Measurements from ENCODE around the gene DENND5A. TPM values are rescaled to one million over a fixed set of nuclear protein-coding genes. Genes with fewer than 3 reads are reported as not detected.

DENND5A gene
- total and polyA plus RNA-seq, 2 donors (not counting 1 experiment from before 2014, with no cell fraction given): 125 to 235 TPM

GRCh38 chr11:9150501-9150900 lies 114.6 kb downstream of the DENND5A start:
- no peak overlapping the region for H3K9ac ChIP-seq (ENCODE audit: insufficient read depth, low read length)
- peak overlapping the region; percentile 62 for H3K27ac ChIP-seq (ENCODE audit: insufficient read depth, low read length)
- H3K4me1 ChIP-seq (ENCODE audit: control insufficient read depth, extremely low read depth, insufficient read depth, low read length): peaks cover 10% of the 10 kb centered on the region
- peak; percentile 48 to 75 for DNase-seq (ENCODE audit: low read depth in 2 of 2)
- no peak overlapping the region for H2AFZ ChIP-seq (ENCODE audit: low read length)
- TF ChIP-seq CTCF (conservative IDR thresholded peaks at IDR 0.05 in 1 of 2, IDR thresholded peaks at IDR 0.05 in 1 of 2; ENCODE audit: low read depth in 1 of 2, low read length in 2 of 2) (no peak), EZH2 (IDR thresholded peaks at IDR 0.05; ENCODE audit: low read length, missing control alignments) (no peak)
- no peaks in the 10 kb centered on the region for H3K27me3 ChIP-seq (ENCODE audit: control insufficient read depth, insufficient read depth, low read length)
- no peaks in the 10 kb centered on the region for H4K20me1 ChIP-seq (ENCODE audit: control insufficient read depth, extremely low read depth, insufficient read depth, low read length)
- H3K4me3 ChIP-seq (replicated peaks in 1 of 4; ENCODE audit: control extremely low read depth in 1 of 4, insufficient read depth in 1 of 4, low read depth in 3 of 4, low read length in 4 of 4): no peak overlapping the region
- H3K9me3 ChIP-seq (ENCODE audit: control insufficient read depth, insufficient read depth, low read depth, low read length): no peaks in the 10 kb centered on the region
- no peaks in the 10 kb centered on the region for H3K79me2 ChIP-seq (ENCODE audit: control insufficient read depth, insufficient read depth, low read length)
- peaks cover 9% of the 10 kb centered on the region for H3K36me3 ChIP-seq (ENCODE audit: control insufficient read depth, insufficient read depth, low read length)
- H3K4me2 ChIP-seq (ENCODE audit: extremely low read depth, insufficient read depth, low read length): no peak overlapping the region

GRCh38 chr11:9148727-9149126 lies 116.4 kb downstream of the DENND5A start:
- H2AFZ ChIP-seq (ENCODE audit: low read length): no peak overlapping the region
- peaks cover 10% of the 10 kb centered on the region for H3K4me1 ChIP-seq (ENCODE audit: control insufficient read depth, extremely low read depth, insufficient read depth, low read length)
- no peak overlapping the region for H3K27ac ChIP-seq (ENCODE audit: insufficient read depth, low read length)
- no peak for DNase-seq (ENCODE audit: low read depth in 2 of 2)
- no peaks in the 10 kb centered on the region for H3K79me2 ChIP-seq (ENCODE audit: control insufficient read depth, insufficient read depth, low read length)
- H3K27me3 ChIP-seq (ENCODE audit: control insufficient read depth, insufficient read depth, low read length): no peaks in the 10 kb centered on the region
- H4K20me1 ChIP-seq (ENCODE audit: control insufficient read depth, extremely low read depth, insufficient read depth, low read length): no peaks in the 10 kb centered on the region
- no peak overlapping the region for H3K9ac ChIP-seq (ENCODE audit: insufficient read depth, low read length)
- peaks cover 18% of the 10 kb centered on the region for H3K36me3 ChIP-seq (ENCODE audit: control insufficient read depth, insufficient read depth, low read length)
- no peak overlapping the region for H3K4me2 ChIP-seq (ENCODE audit: extremely low read depth, insufficient read depth, low read length)
- no peaks in the 10 kb centered on the region for H3K9me3 ChIP-seq (ENCODE audit: control insufficient read depth, insufficient read depth, low read depth, low read length)
- TF ChIP-seq CTCF (conservative IDR thresholded peaks at IDR 0.05 in 1 of 2, IDR thresholded peaks at IDR 0.05 in 1 of 2; ENCODE audit: low read depth in 1 of 2, low read length in 2 of 2) (no peak), EZH2 (IDR thresholded peaks at IDR 0.05; ENCODE audit: low read length, missing control alignments) (no peak)
- no peak overlapping the region for H3K4me3 ChIP-seq (replicated peaks in 1 of 4; ENCODE audit: control extremely low read depth in 1 of 4, insufficient read depth in 1 of 4, low read depth in 3 of 4, low read length in 4 of 4)

- Histone ChIP-seq H3K79me2 (ENCODE audit: control insufficient read depth, insufficient read depth, low read length) (no peaks in the 10 kb centered on the region), H3K27ac (ENCODE audit: insufficient read depth, low read length) (no peak overlapping the region), H3K4me3 (replicated peaks in 1 of 4; ENCODE audit: control extremely low read depth in 1 of 4, insufficient read depth in 1 of 4, low read depth in 3 of 4, low read length in 4 of 4) (no peak overlapping the region), H4K20me1 (ENCODE audit: control insufficient read depth, extremely low read depth, insufficient read depth, low read length) (no peaks in the 10 kb centered on the region), H2AFZ (ENCODE audit: low read length) (no peak overlapping the region), H3K4me1 (ENCODE audit: control insufficient read depth, extremely low read depth, insufficient read depth, low read length) (peaks cover 10% of the 10 kb centered on the region), H3K4me2 (ENCODE audit: extremely low read depth, insufficient read depth, low read length) (no peak overlapping the region), H3K27me3 (ENCODE audit: control insufficient read depth, insufficient read depth, low read length) (no peaks in the 10 kb centered on the region), H3K36me3 (ENCODE audit: control insufficient read depth, insufficient read depth, low read length) (peaks cover 21% of the 10 kb centered on the region), H3K9me3 (ENCODE audit: control insufficient read depth, insufficient read depth, low read depth, low read length) (no peaks in the 10 kb centered on the region), H3K9ac (ENCODE audit: insufficient read depth, low read length) (no peak overlapping the region)
- no peak for DNase-seq (ENCODE audit: low read depth in 2 of 2)
- TF ChIP-seq CTCF (conservative IDR thresholded peaks at IDR 0.05 in 1 of 2, IDR thresholded peaks at IDR 0.05 in 1 of 2; ENCODE audit: low read depth in 1 of 2, low read length in 2 of 2): no peak
- TF ChIP-seq EZH2 (IDR thresholded peaks at IDR 0.05; ENCODE audit: low read length, missing control alignments): no peak
Observed at GRCh38 chr11:9148035-9148434, 117.1 kb downstream of the DENND5A start.
